ENCODE results near the gene FTO.

Gene FTO

DNA sequence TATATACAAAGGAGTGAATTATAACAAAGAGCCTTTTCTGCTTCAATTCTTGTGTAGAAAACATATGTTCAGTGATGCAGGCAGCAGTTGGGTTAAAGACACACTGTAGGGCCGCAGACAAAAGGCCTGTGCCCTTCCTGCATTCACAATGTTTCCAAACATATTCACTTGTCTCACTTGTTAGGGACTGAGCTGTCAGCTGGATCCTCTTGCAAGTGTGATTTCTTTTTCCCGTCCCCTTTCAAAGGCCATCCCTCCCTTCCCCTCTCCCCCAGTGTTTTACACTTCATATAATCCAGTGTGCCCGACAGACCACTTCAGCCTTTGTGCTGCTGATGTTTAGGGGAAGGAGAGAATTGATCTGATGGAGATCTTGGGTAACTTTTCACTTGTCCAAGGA, 217.0 kb downstream of the FTO start:
- H3F3A ChIP-seq (ENCODE audit: insufficient read depth, low read length), result no peaks in the 10 kb centered on the region
- H3K9me3 ChIP-seq (replicated peaks; ENCODE audit: insufficient read depth, low read length), result no peaks in the 10 kb centered on the region
- no peaks in the 10 kb centered on the region for H3K79me2 ChIP-seq (ENCODE audit: low read length)

DNA sequence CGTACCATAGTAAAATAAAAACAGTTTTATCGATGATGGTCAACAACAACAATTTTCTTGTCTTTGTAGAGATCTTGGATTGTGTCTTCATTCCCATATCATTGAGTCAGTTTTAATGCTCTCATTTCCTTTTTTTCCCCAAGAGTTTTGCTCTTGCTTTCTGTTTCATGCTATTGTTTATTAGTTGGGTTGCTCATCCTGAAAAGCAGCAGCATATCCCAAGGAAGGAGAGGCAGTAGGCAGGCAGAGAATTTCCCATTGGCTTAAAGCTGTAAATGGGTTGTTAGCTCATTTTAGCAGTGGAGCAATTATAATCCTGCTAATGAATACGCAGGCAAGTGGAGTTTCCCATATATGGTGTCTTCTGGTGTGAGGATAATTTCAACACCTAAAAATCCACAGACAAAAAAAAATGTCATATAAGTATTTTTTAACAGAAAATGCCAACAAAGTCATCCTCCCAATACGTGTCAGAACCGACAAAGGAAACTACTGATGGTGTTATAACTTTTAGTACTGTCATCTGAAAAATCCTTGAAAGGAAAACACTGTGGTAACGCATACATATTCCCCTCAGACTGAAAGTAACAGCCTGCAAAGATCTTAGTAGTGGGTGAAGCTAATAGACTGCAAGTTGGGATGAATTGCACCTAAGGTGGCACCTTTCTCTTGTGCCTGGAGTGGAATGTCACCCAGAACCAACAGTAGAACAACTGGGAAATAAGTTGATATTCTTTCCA, 218.3 kb downstream of the FTO start:
- Histone ChIP-seq H3K9me2 (replicated peaks; ENCODE audit: insufficient read depth, low read length) (no peaks in the 10 kb centered on the region), H3K4me2 (ENCODE audit: low read depth, low read length) (no peak overlapping the region), H3K79me2 (ENCODE audit: low read length) (no peaks in the 10 kb centered on the region), H3K4me3 (ENCODE audit: low read length) (no peak overlapping the region), H3K9me3 (replicated peaks; ENCODE audit: insufficient read depth, low read length) (no peaks in the 10 kb centered on the region), H3F3A (ENCODE audit: insufficient read depth, low read length) (no peaks in the 10 kb centered on the region), H2AFZ (ENCODE audit: low read length) (no peak overlapping the region), H3K27ac (ENCODE audit: low read length) (no peak overlapping the region), H3K9ac (ENCODE audit: low read length) (no peak overlapping the region), H4K20me1 (ENCODE audit: insufficient read depth, low read length) (no peaks in the 10 kb centered on the region), H3K36me3 (replicated peaks; ENCODE audit: insufficient read depth, low read length) (no peaks in the 10 kb centered on the region), H3K27me3 (replicated peaks; ENCODE audit: insufficient read depth, low read length) (no peaks in the 10 kb centered on the region), H3K4me1 (ENCODE audit: low read length) (no peaks in the 10 kb centered on the region)
- no peak for DNase-seq
- TF ChIP-seq EZH2 (optimal IDR thresholded peaks at IDR 0.05; ENCODE audit: low read depth, low read length), result no peak

More for the DNA sequence above, 217.0 kb downstream of the FTO start:
- Histone ChIP-seq H3K27ac (ENCODE audit: low read length) (no peak overlapping the region), H3K4me2 (ENCODE audit: low read depth, low read length) (no peak overlapping the region), H4K20me1 (ENCODE audit: insufficient read depth, low read length) (no peaks in the 10 kb centered on the region), H3K4me3 (ENCODE audit: low read length) (no peak overlapping the region), H3K9ac (ENCODE audit: low read length) (no peak overlapping the region), H3K9me2 (replicated peaks; ENCODE audit: insufficient read depth, low read length) (no peaks in the 10 kb centered on the region), H3K4me1 (ENCODE audit: low read length) (no peaks in the 10 kb centered on the region), H2AFZ (ENCODE audit: low read length) (no peak overlapping the region), H3K27me3 (replicated peaks; ENCODE audit: insufficient read depth, low read length) (no peaks in the 10 kb centered on the region), H3K36me3 (replicated peaks; ENCODE audit: insufficient read depth, low read length) (no peaks in the 10 kb centered on the region)
- TF ChIP-seq EZH2 (optimal IDR thresholded peaks at IDR 0.05; ENCODE audit: low read depth, low read length) (no peak), EZH2phosphoT487 (IDR thresholded peaks at IDR 0.05; ENCODE audit: low read length) (no peak)
- no peak for DNase-seq

DNA sequence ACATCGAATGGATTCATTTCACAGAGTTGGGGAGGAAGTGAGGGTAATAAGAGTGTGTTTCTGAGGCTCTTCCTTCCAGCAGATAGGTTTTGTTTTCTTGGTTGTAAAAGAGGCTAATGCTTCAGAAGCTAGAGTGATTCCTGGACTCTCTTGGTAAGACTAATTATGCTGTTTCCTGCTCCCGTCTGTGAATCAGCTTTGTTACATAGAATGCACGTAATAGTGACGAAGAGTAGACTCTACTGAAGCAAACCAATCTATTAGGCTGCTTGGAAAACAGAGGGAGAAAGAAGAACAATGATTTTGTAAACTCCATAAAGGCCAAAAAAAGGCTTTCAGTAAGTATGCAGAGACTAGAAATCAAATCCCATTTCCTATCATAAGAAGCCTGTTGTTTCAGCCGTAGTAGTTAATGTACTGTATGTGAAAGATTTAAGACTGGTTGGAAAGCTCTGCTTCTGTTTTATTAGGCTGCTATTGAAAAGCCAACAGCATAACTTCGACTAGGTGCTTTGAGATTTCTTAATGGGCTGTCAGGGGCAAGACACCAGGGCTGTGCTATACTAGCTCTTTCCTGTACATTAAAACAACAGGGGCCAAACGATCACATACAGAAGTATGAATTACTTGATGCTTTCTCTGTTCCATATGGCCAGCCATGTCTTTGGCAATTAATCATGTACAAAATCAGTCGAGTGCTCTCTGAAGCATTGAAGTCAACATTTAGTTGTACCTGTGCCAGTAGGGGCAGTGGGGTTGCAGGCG, 219.0 kb downstream of the FTO start:
- H3K9me2 ChIP-seq (replicated peaks; ENCODE audit: insufficient read depth, low read length), result no peaks in the 10 kb centered on the region
- H3K79me2 ChIP-seq (ENCODE audit: low read length), result no peaks in the 10 kb centered on the region
- H3K4me2 ChIP-seq (ENCODE audit: low read depth, low read length), result no peak overlapping the region
- H3K4me1 ChIP-seq (ENCODE audit: low read length), result no peaks in the 10 kb centered on the region
- TF ChIP-seq, protein P1, sequence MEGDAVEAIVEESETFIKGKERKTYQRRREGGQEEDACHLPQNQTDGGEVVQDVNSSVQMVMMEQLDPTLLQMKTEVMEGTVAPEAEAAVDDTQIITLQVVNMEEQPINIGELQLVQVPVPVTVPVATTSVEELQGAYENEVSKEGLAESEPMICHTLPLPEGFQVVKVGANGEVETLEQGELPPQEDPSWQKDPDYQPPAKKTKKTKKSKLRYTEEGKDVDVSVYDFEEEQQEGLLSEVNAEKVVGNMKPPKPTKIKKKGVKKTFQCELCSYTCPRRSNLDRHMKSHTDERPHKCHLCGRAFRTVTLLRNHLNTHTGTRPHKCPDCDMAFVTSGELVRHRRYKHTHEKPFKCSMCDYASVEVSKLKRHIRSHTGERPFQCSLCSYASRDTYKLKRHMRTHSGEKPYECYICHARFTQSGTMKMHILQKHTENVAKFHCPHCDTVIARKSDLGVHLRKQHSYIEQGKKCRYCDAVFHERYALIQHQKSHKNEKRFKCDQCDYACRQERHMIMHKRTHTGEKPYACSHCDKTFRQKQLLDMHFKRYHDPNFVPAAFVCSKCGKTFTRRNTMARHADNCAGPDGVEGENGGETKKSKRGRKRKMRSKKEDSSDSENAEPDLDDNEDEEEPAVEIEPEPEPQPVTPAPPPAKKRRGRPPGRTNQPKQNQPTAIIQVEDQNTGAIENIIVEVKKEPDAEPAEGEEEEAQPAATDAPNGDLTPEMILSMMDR (IDR thresholded peaks at IDR 0.05; ENCODE audit: low read length), result no peak
- TF ChIP-seq EZH2 (optimal IDR thresholded peaks at IDR 0.05; ENCODE audit: low read depth, low read length) (no peak), EZH2phosphoT487 (IDR thresholded peaks at IDR 0.05; ENCODE audit: low read length) (no peak)
- H3K27me3 ChIP-seq (replicated peaks; ENCODE audit: insufficient read depth, low read length), result no peaks in the 10 kb centered on the region
- H3K4me3 ChIP-seq (ENCODE audit: low read length), result no peak overlapping the region
- H3K9me3 ChIP-seq (replicated peaks; ENCODE audit: insufficient read depth, low read length), result no peaks in the 10 kb centered on the region
- no peak overlapping the region for H3K9ac ChIP-seq (ENCODE audit: low read length)
- H4K20me1 ChIP-seq (ENCODE audit: insufficient read depth, low read length), result no peaks in the 10 kb centered on the region
- no peak overlapping the region for H2AFZ ChIP-seq (ENCODE audit: low read length)
- H3F3A ChIP-seq (ENCODE audit: insufficient read depth, low read length), result no peaks in the 10 kb centered on the region
- no peak for DNase-seq
- no peak overlapping the region for H3K27ac ChIP-seq (ENCODE audit: low read length)
- H3K36me3 ChIP-seq (replicated peaks; ENCODE audit: insufficient read depth, low read length), result no peaks in the 10 kb centered on the region

GRCh38 chr16:53924331-53925106, 220.6 kb downstream of the FTO start:
- no peak overlapping the region for H3K4me3 ChIP-seq (ENCODE audit: low read length)
- DNase-seq, result no peak
- H3K79me2 ChIP-seq (ENCODE audit: low read length), result no peaks in the 10 kb centered on the region
- H3K36me3 ChIP-seq (replicated peaks; ENCODE audit: insufficient read depth, low read length), result no peaks in the 10 kb centered on the region
- TF ChIP-seq EZH2 (optimal IDR thresholded peaks at IDR 0.05; ENCODE audit: low read depth, low read length) (no peak), EZH2phosphoT487 (IDR thresholded peaks at IDR 0.05; ENCODE audit: low read length) (no peak)
- TF ChIP-seq, protein P1 (IDR thresholded peaks at IDR 0.05; ENCODE audit: low read length), result no peak
- H3K27ac ChIP-seq (ENCODE audit: low read length), result no peak overlapping the region
- no peaks in the 10 kb centered on the region for H3K9me3 ChIP-seq (replicated peaks; ENCODE audit: insufficient read depth, low read length)
- H3F3A ChIP-seq (ENCODE audit: insufficient read depth, low read length), result no peaks in the 10 kb centered on the region
- no peaks in the 10 kb centered on the region for H3K9me2 ChIP-seq (replicated peaks; ENCODE audit: insufficient read depth, low read length)
- no peaks in the 10 kb centered on the region for H3K27me3 ChIP-seq (replicated peaks; ENCODE audit: insufficient read depth, low read length)
- H3K4me2 ChIP-seq (ENCODE audit: low read depth, low read length), result no peak overlapping the region
- no peaks in the 10 kb centered on the region for H4K20me1 ChIP-seq (ENCODE audit: insufficient read depth, low read length)
- no peaks in the 10 kb centered on the region for H3K4me1 ChIP-seq (ENCODE audit: low read length)
- no peak overlapping the region for H2AFZ ChIP-seq (ENCODE audit: low read length)
- H3K9ac ChIP-seq (ENCODE audit: low read length), result no peak overlapping the region
